HL-60 (cell line): ENCODE measurements around the gene DIP2C.

Experiments
- GABPA ChIP-seq: IDR thresholded peaks from 2 replicates; pipeline ENCODE4 v1.6.1; 2012; ENCODE audit warnings: low read depth
- POLR2AphosphoS5 ChIP-seq: IDR thresholded peaks from 2 replicates; pipeline ENCODE4 v1.6.1; 2012; ENCODE audit warnings: low read depth
- TF ChIP-seq, protein P1 (sequence below): IDR thresholded peaks from one replicate; pipeline ENCODE4 v1.5.1; 2011; ENCODE audit warnings: low read length, control low read depth, inconsistent platforms; ENCODE audit not compliant: insufficient read depth
- TF ChIP-seq, protein P2 (sequence below): IDR thresholded peaks from 2 replicates; pipeline ENCODE4 v1.6.1; 2012; ENCODE audit warnings: low read depth; ENCODE audit not compliant: insufficient replicate concordance

DNA sequence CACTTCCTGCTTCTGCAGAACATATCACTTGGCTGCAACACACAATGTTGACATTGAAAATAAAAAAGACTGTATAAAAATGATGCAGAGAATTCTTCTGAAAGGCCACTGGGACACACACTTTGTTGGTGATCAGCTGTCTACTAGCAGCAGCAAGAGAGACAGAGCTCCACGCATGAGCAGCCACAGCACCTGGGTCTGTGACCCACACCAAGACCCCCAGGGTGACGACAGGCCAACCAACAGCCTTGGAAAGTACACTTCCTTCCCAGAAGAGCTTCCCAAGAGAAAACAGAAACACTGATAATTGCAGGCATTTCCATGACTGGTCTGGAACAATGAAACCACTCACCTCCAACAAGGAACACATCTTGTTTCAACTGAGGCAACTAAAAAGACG is 239.0 kb downstream of the DIP2C start:
- TF ChIP-seq, protein P1, sequence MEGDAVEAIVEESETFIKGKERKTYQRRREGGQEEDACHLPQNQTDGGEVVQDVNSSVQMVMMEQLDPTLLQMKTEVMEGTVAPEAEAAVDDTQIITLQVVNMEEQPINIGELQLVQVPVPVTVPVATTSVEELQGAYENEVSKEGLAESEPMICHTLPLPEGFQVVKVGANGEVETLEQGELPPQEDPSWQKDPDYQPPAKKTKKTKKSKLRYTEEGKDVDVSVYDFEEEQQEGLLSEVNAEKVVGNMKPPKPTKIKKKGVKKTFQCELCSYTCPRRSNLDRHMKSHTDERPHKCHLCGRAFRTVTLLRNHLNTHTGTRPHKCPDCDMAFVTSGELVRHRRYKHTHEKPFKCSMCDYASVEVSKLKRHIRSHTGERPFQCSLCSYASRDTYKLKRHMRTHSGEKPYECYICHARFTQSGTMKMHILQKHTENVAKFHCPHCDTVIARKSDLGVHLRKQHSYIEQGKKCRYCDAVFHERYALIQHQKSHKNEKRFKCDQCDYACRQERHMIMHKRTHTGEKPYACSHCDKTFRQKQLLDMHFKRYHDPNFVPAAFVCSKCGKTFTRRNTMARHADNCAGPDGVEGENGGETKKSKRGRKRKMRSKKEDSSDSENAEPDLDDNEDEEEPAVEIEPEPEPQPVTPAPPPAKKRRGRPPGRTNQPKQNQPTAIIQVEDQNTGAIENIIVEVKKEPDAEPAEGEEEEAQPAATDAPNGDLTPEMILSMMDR = no peak
- TF ChIP-seq GABPA (no peak), POLR2AphosphoS5 (no peak)
- TF ChIP-seq, protein P2, sequence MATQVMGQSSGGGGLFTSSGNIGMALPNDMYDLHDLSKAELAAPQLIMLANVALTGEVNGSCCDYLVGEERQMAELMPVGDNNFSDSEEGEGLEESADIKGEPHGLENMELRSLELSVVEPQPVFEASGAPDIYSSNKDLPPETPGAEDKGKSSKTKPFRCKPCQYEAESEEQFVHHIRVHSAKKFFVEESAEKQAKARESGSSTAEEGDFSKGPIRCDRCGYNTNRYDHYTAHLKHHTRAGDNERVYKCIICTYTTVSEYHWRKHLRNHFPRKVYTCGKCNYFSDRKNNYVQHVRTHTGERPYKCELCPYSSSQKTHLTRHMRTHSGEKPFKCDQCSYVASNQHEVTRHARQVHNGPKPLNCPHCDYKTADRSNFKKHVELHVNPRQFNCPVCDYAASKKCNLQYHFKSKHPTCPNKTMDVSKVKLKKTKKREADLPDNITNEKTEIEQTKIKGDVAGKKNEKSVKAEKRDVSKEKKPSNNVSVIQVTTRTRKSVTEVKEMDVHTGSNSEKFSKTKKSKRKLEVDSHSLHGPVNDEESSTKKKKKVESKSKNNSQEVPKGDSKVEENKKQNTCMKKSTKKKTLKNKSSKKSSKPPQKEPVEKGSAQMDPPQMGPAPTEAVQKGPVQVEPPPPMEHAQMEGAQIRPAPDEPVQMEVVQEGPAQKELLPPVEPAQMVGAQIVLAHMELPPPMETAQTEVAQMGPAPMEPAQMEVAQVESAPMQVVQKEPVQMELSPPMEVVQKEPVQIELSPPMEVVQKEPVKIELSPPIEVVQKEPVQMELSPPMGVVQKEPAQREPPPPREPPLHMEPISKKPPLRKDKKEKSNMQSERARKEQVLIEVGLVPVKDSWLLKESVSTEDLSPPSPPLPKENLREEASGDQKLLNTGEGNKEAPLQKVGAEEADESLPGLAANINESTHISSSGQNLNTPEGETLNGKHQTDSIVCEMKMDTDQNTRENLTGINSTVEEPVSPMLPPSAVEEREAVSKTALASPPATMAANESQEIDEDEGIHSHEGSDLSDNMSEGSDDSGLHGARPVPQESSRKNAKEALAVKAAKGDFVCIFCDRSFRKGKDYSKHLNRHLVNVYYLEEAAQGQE = no peak
